ENCODE measurements around the gene TRIM62. TPM values are rescaled to one million over a fixed set of nuclear protein-coding genes. Genes with fewer than 3 reads are reported as not detected.

Gene TRIM62
- total and polyA plus RNA-seq, 3 donors from 2014 or later: 6.0 to 8.8 (median 6.2) TPM

GRCh38 chr1:33165209-33165608 is 16.6 kb downstream of the TRIM62 start:
- Histone ChIP-seq H3K4me3 (no peak overlapping the region), H3K27ac (no peak overlapping the region), H3K27me3 (no peaks in the 10 kb centered on the region), H3K9me3 (no peaks in the 10 kb centered on the region), H3K4me1 (peaks cover 20% of the 10 kb centered on the region), H3K36me3 (ENCODE audit: low read depth, missing control alignments) (no peaks in the 10 kb centered on the region)
- 72 to 83% methylated on average over 21 of the region's 21 CpGs for WGBS, 2 donors
- intact Hi-C loops (cut with DNase I; ENCODE audit: low total_unique reads): no loop called here
- no peak for TF ChIP-seq POLR2A (IDR thresholded peaks at IDR 0.05)
- TF ChIP-seq CTCF (IDR thresholded peaks at IDR 0.05): no peak
- peak; percentile 39 for DNase-seq

- TF ChIP-seq CTCF (IDR thresholded peaks at IDR 0.05) (no peak), POLR2A (IDR thresholded peaks at IDR 0.05) (no peak)
- Histone ChIP-seq H3K27me3 (no peaks in the 10 kb centered on the region), H3K36me3 (ENCODE audit: low read depth, missing control alignments) (no peaks in the 10 kb centered on the region), H3K9me3 (no peaks in the 10 kb centered on the region), H3K4me1 (peaks cover 15% of the 10 kb centered on the region), H3K27ac (peak overlapping the region; percentile 22 to 39), H3K4me3 (no peak overlapping the region)
- no peak for DNase-seq
- WGBS, 2 donors: 66 to 70% methylated on average over 13 to 14 of the region's 14 CpGs
- intact Hi-C loops (cut with DNase I; ENCODE audit: low total_unique reads): no loop called here
These were observed 18.0 kb downstream of the TRIM62 start for GRCh38 chr1:33163621-33164519.

- H3K9me3 ChIP-seq: no peaks in the 10 kb centered on the region
- peaks cover 15% of the 10 kb centered on the region for H3K4me1 ChIP-seq
- H3K27me3 ChIP-seq: no peaks in the 10 kb centered on the region
- intact Hi-C loops (cut with DNase I; ENCODE audit: low total_unique reads): no loop called here
- no peak overlapping the region for H3K4me3 ChIP-seq
- no peak overlapping the region for H3K27ac ChIP-seq
- TF ChIP-seq CTCF (IDR thresholded peaks at IDR 0.05) (no peak), POLR2A (IDR thresholded peaks at IDR 0.05) (no peak)
- H3K36me3 ChIP-seq (ENCODE audit: low read depth, missing control alignments): no peaks in the 10 kb centered on the region
- no peak for DNase-seq
- WGBS, 2 donors: 98 to 100% methylated on average over 2 of the region's 2 CpGs
These were observed 19.7 kb downstream of the TRIM62 start for GRCh38 chr1:33162141-33162540.

GRCh38 chr1:33161061-33161681 is 20.7 kb downstream of the TRIM62 start:
- DNase-seq: peak; percentile 75
- H3K9me3 ChIP-seq: no peaks in the 10 kb centered on the region
- intact Hi-C loops (cut with DNase I; ENCODE audit: low total_unique reads): no loop called here
- H3K27ac ChIP-seq: no peak overlapping the region
- no peak overlapping the region for H3K4me3 ChIP-seq
- no peaks in the 10 kb centered on the region for H3K27me3 ChIP-seq
- H3K36me3 ChIP-seq (ENCODE audit: low read depth, missing control alignments): no peaks in the 10 kb centered on the region
- 31 to 33% methylated on average over 15 to 25 of the region's 25 CpGs for WGBS, 2 donors
- no peak for TF ChIP-seq CTCF (IDR thresholded peaks at IDR 0.05)
- no peak for TF ChIP-seq POLR2A (IDR thresholded peaks at IDR 0.05)
- H3K4me1 ChIP-seq: peaks cover 19% of the 10 kb centered on the region

Data from testis (tissue), 3 donors.